ENCODE data around the gene SYNE2.

- TF ChIP-seq EZH2 (IDR thresholded peaks at IDR 0.05; ENCODE audit: low read length, missing control alignments) = no peak
- TF ChIP-seq, protein P1, sequence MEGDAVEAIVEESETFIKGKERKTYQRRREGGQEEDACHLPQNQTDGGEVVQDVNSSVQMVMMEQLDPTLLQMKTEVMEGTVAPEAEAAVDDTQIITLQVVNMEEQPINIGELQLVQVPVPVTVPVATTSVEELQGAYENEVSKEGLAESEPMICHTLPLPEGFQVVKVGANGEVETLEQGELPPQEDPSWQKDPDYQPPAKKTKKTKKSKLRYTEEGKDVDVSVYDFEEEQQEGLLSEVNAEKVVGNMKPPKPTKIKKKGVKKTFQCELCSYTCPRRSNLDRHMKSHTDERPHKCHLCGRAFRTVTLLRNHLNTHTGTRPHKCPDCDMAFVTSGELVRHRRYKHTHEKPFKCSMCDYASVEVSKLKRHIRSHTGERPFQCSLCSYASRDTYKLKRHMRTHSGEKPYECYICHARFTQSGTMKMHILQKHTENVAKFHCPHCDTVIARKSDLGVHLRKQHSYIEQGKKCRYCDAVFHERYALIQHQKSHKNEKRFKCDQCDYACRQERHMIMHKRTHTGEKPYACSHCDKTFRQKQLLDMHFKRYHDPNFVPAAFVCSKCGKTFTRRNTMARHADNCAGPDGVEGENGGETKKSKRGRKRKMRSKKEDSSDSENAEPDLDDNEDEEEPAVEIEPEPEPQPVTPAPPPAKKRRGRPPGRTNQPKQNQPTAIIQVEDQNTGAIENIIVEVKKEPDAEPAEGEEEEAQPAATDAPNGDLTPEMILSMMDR (conservative IDR thresholded peaks at IDR 0.05 in 1 of 2, IDR thresholded peaks at IDR 0.05 in 1 of 2; ENCODE audit: low read depth in 1 of 2, low read length in 2 of 2) = no peak
These were observed 22.5 kb downstream of the SYNE2 start for GRCh38 chr14:63875311-63875710.

Measured in fibroblast of lung (primary cell).